Gastroesophageal sphincter (tissue), 4 donors: ENCODE measurements around the gene FAN1. TPM values are rescaled to one million over a fixed set of nuclear protein-coding genes. Genes with fewer than 3 reads are reported as not detected.
"Not testable (repeated sequence)": the region's sequence is repeated elsewhere in the genome, so short reads cannot be mapped to it uniquely, and the experiment has no call there.

Experiments
- ATAC-seq: fragments of 150-250 bp; one replicate; pipeline ENCODE4 v1.9.1; 2016; ENCODE audit warnings: mild to moderate bottlenecking, moderate library complexity
- H3K27ac ChIP-seq, 4 donors: fragments of 200-600 bp; sonication (generic) in 3 of 4; 1 replicate in 3 of 4; 2 replicates in 1 of 4; pipeline ENCODE4 v1.5.1; 2016 to 2019
- H3K27me3 ChIP-seq: fragments of 200-600 bp; sonication (generic); one replicate; pipeline ENCODE4 v1.5.1; 2019
- H3K36me3 ChIP-seq, 2 donors: fragments of 200-600 bp; sonication (generic); one replicate each; pipeline ENCODE4 v1.5.1; 2019; ENCODE audit warnings: control low read depth in 1 of 2
- H3K4me1 ChIP-seq, 3 donors: fragments of 200-600 bp; sonication (generic); 1 replicate in 2 of 3; 2 replicates in 1 of 3; pipeline ENCODE4 v1.5.1; 2016 to 2019; ENCODE audit warnings: control low read depth in 2 of 3
- H3K4me3 ChIP-seq, 2 donors: fragments of 200-600 bp; sonication (generic); one replicate each; pipeline ENCODE4 v1.5.1; 2019; ENCODE audit warnings: mild to moderate bottlenecking in 1 of 2, moderate library complexity in 1 of 2
- H3K9me3 ChIP-seq, 3 donors: fragments of 200-600 bp; sonication (generic); one replicate each; pipeline ENCODE4 v1.5.1; 2017 to 2019; ENCODE audit warnings: control low read depth in 2 of 3
- EP300 ChIP-seq: sonication (generic); formaldehyde crosslinking; IDR thresholded peaks from one replicate; pipeline ENCODE4 v1.6.1; 2017; ENCODE audit warnings: antibody characterized with exemption, mild to moderate bottlenecking
- POLR2A ChIP-seq, 2 donors: fragments of 450-650 bp; IDR thresholded peaks; one replicate each; pipeline ENCODE4 v1.6.1; 2017; ENCODE audit warnings: antibody characterized with exemption in 2 of 2, mild to moderate bottlenecking in 2 of 2, moderate library complexity in 1 of 2
- POLR2AphosphoS5 ChIP-seq: sonication (generic); formaldehyde crosslinking; IDR thresholded peaks from one replicate; pipeline ENCODE4 v1.6.1; 2017; ENCODE audit warnings: antibody characterized with exemption
- WGBS, 2 donors: methylation state at CpG; one replicate each; pipeline ENCODE4 v1.1.5; 2018; ENCODE audit warnings: low coverage in 1 of 2; 5-methylcytosine and 5-hydroxymethylcytosine counted together
- total RNA-seq, 4 donors: library from RNA; depleted of rRNA; stranded (reverse); fragments of >200 nt; gene quantifications; one replicate each; pipeline ENCODE4 v1.1.0, GENCODE V29; 2016
- TF ChIP-seq, protein P1 (sequence below), 4 experiments: fragments of 200-600 bp in 2 of 4; fragments of 450-650 bp in 2 of 4; sonication (generic) in 1 of 4; IDR thresholded peaks; one replicate each; pipeline ENCODE4 v1.5.1; 2017 to 2019; ENCODE audit warnings: antibody characterized with exemption in 4 of 4, mild to moderate bottlenecking in 2 of 4, moderate library complexity in 2 of 4

Gene FAN1
- total RNA-seq, 4 donors from 2014 or later: 16.8 to 23.0 (median 22.1) TPM

DNA sequence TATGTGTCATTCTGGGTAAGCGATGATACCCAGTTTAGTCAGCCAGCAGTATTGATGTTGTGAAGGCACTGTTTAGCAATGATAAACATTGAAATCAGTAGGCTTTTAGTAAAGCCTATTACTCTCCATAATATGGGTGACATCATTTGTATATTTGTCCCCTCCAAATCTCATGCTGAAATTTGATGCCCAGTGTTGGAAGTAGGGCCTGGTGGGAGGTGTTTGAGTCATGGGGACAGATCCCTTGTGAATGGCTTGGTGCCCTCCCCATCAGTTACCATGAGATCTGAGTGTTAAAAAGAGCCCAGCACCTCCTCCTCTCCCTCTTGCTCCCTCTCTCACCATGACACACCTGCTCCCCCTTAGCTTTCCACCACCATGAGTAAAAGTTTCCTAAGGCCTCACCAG lies 31.4 kb upstream of the FAN1 start:
- no peaks in the 10 kb centered on the region for H3K9me3 ChIP-seq
- TF ChIP-seq EP300 (no peak), POLR2A (IDR thresholded peaks at IDR 0.05) (no peak), POLR2AphosphoS5 (no peak)
- TF ChIP-seq, protein P1, sequence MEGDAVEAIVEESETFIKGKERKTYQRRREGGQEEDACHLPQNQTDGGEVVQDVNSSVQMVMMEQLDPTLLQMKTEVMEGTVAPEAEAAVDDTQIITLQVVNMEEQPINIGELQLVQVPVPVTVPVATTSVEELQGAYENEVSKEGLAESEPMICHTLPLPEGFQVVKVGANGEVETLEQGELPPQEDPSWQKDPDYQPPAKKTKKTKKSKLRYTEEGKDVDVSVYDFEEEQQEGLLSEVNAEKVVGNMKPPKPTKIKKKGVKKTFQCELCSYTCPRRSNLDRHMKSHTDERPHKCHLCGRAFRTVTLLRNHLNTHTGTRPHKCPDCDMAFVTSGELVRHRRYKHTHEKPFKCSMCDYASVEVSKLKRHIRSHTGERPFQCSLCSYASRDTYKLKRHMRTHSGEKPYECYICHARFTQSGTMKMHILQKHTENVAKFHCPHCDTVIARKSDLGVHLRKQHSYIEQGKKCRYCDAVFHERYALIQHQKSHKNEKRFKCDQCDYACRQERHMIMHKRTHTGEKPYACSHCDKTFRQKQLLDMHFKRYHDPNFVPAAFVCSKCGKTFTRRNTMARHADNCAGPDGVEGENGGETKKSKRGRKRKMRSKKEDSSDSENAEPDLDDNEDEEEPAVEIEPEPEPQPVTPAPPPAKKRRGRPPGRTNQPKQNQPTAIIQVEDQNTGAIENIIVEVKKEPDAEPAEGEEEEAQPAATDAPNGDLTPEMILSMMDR (IDR thresholded peaks at IDR 0.05): no peak
- H3K4me3 ChIP-seq: no peak overlapping the region
- no peaks in the 10 kb centered on the region for H3K36me3 ChIP-seq
- WGBS, 2 donors: 50 to 67% methylated on average over 1 of the region's 1 CpG
- no peak for ATAC-seq
- no peaks in the 10 kb centered on the region for H3K4me1 ChIP-seq
- no peaks in the 10 kb centered on the region for H3K27me3 ChIP-seq
- no peak overlapping the region for H3K27ac ChIP-seq

DNA sequence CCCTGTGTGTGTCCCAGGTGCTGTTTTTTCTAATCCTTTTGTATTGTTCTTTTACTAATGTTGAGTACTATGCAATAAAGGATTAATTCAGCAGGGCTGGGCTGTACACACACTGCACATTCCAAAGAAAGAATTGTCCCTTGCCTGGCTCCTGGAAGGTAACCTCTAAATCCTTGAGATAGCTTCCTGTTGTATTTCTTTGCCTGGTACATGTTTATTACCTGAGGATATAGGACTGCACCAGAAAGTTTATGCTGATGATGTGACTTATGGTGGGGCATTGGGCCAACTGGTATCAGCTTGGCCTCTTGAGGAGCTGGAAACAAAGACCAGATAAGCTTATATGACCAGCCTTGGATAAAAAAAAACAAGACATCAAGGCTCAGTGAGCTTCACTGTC lies 26.6 kb upstream of the FAN1 start:
- H3K4me1 ChIP-seq: no peaks in the 10 kb centered on the region
- no peak overlapping the region for H3K4me3 ChIP-seq
- no peak overlapping the region for H3K27ac ChIP-seq
- no peak for ATAC-seq
- H3K27me3 ChIP-seq: no peaks in the 10 kb centered on the region
- TF ChIP-seq POLR2A (IDR thresholded peaks at IDR 0.05): no peak
- TF ChIP-seq EP300: no peak
- no peak for TF ChIP-seq POLR2AphosphoS5
- TF ChIP-seq, protein P1 (IDR thresholded peaks at IDR 0.05): no peak
- no peaks in the 10 kb centered on the region for H3K36me3 ChIP-seq
- no peaks in the 10 kb centered on the region for H3K9me3 ChIP-seq

DNA sequence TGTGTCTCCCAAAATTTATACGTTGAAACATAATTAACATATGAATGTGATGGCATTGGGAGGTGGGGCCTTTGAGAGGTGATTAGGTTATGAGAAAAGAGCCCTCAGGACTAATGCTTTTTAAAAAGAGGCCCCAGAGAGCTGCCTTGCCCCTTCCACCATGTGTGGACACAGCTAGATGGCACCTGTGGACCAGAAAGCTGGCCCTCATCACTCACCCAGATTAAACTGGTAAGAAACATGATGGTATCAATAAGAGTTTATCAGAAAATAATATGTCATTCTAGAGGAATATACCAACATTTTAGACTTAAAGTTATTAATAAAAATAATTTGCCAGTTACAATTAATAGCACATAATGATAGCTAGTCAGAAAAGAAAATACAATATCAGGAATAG lies 25.2 kb upstream of the FAN1 start:
- Histone ChIP-seq H3K36me3 (no peaks in the 10 kb centered on the region), H3K4me1 (no peaks in the 10 kb centered on the region), H3K9me3 (no peaks in the 10 kb centered on the region), H3K27ac (no peak overlapping the region), H3K27me3 (peaks cover 5% of the 10 kb centered on the region), H3K4me3 (no peak overlapping the region)
- WGBS, 2 donors: 33 to 80% methylated on average over 1 of the region's 1 CpG
- TF ChIP-seq, protein P1 (IDR thresholded peaks at IDR 0.05): no peak
- TF ChIP-seq EP300: no peak
- TF ChIP-seq POLR2A (IDR thresholded peaks at IDR 0.05): no peak
- no peak for TF ChIP-seq POLR2AphosphoS5
- ATAC-seq: no peak

DNA sequence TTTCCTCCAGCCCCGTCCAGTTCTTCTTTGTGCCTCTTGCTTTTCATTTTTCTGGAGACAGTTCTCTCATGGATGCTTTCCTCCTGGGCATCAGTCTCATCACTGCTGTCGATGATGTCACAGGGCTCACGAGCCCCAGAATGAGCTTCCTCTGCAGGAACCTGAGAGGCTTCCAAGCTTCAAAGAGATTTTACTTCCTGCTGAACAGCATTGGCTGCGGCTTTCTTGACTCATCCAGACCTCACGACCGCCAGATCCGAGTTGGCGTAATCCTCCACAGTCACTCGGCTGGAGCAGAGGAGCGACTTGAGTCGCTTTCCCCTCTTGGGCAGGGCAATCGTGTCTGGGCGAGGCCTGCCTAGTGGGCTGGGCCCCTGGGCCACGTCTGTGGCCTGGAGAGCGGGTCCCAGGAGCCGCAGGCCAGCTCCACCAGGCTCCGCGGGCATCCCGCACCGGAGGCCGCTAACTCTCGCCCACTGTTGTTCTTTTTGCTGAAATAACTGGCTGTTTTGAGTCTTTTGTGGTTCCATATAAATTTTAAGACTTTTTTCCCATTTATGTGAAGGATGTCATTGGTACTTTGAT lies 20.8 kb upstream of the FAN1 start:
- Histone ChIP-seq H3K9me3 (no peaks in the 10 kb centered on the region), H3K27me3 (peaks cover 5% of the 10 kb centered on the region), H3K4me1 (no peaks in the 10 kb centered on the region), H3K4me3 (no peak overlapping the region), H3K36me3 (no peaks in the 10 kb centered on the region), H3K27ac (no peak overlapping the region)
- no peak for ATAC-seq
- TF ChIP-seq, protein P1 (IDR thresholded peaks at IDR 0.05): no peak
- TF ChIP-seq POLR2A (IDR thresholded peaks at IDR 0.05): no peak
- TF ChIP-seq EP300: no peak
- no peak for TF ChIP-seq POLR2AphosphoS5
- 96 to 97% methylated on average over 7 to 12 of the region's 22 CpGs for WGBS, 2 donors

DNA sequence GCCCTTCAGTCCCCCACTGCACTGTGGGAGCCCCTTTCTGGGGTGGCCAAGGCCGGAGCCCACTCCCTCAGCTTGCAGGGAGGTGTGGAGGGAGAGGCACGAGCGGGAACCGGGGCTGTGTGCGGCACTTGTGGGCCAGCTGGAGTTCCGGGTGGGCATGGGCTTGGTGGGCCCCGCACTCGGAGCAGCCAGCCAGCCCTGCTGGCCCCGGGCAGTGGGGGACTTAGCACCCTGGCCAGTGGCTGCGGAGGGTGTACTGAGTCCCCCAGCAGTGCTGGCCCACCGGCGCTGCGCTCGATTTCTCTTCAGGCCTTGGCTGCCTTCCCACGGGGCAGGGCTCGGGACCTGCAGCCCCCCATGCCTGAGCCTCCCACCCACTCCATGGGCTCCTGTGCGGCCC lies 20.0 kb upstream of the FAN1 start:
- H3K9me3 ChIP-seq, H3K27me3 ChIP-seq, H3K36me3 ChIP-seq, ATAC-seq, H3K27ac ChIP-seq, H3K4me3 ChIP-seq, H3K4me1 ChIP-seq: not testable (repeated sequence)
- no CpG with 5 or more reads among the region's 17 CpGs for WGBS, 2 donors
